NCI-H2029 treated with DMSO at 0.1 percent for 48 hours (cell line): Measurements from ENCODE around the gene MFAP4.

ENCODE experiments used
- DNase-seq: peaks from one replicate; lab custom pipeline; 2025; lab: John Stamatoyannopoulos, UW

Gene MFAP4, protein sequence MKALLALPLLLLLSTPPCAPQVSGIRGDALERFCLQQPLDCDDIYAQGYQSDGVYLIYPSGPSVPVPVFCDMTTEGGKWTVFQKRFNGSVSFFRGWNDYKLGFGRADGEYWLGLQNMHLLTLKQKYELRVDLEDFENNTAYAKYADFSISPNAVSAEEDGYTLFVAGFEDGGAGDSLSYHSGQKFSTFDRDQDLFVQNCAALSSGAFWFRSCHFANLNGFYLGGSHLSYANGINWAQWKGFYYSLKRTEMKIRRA

DNA sequence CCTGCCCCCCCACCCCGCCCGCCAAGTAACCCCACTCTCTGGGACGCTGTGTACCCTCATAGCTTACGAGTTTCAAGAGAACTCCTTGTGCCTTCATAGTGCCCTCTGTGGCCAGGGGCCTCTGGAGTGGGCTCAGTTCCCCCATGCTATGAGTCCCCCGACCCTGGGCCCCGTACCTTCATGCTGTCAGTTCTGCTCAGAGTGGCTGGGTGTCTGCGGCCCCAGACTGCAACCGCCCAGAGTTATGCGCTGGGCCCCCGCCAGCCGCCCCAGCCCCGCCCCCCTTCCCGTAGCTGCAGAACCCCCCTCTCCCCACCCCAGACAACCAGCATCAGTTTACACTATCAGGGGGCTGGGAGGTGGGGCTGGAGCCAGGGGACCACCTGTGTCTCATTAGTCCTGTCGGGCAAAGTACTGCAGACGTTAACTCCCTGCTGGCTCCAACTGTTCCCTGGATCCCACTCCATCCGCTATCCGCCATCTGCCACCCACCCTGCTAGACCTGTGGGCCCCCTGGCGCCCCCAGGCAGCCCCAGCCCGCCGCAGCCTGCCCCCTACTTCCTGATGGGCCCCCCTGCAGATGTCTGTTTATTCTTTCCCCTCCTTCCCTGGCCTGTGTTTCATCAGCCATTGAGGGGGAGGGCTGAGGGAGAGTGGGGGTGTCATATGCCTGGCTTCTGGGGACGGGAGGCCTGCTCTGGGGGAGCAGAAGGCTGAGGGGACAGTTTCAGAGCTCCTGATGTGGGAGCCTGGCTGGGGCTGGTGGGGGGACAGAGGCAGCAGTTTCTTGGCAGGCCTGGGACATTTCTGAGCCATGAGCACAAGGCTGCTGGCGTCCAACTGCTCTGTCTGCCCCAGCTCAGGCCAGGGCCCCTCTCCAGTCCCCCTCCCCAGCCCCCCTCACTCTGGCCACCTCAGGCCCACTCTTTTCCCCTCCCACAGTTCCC is at the start of gene MFAP4:
Gene MFAP4, minus strand, starts transcription at position 217 of the 947 bp plus-strand sequence. Its CDS starts 35 bp downstream, at position 182.
- no peak for DNase-seq

DNA sequence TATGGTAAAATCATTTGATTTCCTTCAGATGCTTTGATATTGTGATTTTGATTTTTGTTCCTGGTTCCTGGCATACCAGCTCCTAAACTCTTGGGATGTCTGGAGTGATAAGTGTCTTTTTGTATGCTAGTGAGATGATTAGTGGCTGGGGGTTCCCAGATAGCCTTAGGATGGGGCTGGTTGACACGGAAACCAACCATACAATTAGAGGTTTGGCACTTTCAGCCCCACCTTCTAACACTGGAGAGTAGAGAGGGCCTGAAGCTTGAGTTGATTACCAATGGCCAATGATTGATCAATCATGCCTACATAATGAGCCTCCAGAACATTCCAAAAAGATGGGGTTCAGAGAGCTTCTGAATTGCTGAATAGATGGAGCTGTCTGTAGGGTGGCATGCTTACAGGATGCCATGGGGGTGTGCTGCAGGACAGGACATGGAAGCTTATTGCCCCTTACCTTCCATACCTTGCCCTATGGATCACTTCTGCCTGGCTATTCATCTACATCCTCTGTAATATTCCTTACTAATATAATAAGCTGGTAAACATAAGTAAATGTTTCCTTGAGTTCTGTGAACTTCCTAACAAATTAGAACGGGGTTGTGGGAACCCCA is 46.8 kb upstream of the MFAP4 start:
- DNase-seq: no peak

DNA sequence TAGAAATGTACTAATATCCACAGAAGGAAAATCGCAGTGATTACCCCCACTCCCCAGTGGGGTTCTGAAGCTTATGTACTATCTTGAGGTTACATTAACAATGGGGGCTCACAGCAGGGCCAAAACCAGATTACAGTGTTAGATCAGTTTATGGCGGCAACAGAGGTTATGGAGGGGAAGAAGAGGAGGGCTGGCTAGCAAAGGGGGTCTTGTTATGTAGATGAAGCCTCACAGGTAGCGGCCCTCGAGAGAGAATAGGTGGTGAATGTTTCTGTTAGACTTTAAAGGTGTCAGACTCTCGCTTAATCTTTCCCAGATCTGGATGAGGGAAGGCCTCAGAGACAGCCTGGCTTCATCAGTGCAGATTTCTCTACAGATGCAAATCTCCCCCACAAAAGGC is 46.3 kb upstream of the MFAP4 start:
- no peak for DNase-seq

DNA sequence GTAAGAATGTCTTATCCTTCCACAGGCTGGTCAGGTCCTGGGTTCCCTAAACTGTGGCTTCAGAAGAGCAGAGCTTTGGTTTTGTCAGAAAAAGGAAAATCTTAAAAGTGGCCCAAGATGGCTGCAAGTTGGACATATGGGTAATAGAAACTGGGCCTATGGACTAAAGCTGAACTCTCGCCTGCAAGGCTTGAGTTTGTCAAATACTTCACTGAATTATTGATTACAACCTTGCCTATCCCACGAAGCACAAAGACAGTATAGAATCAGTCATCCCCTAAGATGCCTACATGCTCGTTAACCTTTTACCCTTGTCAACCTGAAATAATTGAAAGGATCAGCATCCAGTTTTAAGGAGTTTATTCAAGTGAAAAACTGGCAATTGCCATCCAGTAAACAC is 44.7 kb upstream of the MFAP4 start:
- no peak for DNase-seq

DNA sequence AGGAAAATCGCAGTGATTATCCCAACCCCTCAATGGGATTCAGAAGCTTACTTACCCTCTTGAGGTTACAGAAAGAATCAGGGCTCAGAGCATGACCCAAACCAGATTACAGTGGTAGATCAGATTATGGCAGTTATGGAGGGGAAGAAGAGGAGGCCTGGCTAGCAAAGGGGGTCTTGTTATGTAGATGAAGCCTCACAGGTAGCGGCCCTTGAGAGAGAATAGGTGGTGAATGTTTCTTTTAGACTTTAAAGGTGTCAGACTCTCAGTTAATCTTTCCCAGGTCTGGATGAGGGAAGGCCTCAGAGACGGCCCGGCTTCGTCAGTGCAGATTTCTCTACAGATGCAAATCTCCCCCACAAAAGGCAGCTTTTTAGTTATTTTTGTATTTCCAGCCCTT is 39.6 kb upstream of the MFAP4 start:
- no peak for DNase-seq

DNA sequence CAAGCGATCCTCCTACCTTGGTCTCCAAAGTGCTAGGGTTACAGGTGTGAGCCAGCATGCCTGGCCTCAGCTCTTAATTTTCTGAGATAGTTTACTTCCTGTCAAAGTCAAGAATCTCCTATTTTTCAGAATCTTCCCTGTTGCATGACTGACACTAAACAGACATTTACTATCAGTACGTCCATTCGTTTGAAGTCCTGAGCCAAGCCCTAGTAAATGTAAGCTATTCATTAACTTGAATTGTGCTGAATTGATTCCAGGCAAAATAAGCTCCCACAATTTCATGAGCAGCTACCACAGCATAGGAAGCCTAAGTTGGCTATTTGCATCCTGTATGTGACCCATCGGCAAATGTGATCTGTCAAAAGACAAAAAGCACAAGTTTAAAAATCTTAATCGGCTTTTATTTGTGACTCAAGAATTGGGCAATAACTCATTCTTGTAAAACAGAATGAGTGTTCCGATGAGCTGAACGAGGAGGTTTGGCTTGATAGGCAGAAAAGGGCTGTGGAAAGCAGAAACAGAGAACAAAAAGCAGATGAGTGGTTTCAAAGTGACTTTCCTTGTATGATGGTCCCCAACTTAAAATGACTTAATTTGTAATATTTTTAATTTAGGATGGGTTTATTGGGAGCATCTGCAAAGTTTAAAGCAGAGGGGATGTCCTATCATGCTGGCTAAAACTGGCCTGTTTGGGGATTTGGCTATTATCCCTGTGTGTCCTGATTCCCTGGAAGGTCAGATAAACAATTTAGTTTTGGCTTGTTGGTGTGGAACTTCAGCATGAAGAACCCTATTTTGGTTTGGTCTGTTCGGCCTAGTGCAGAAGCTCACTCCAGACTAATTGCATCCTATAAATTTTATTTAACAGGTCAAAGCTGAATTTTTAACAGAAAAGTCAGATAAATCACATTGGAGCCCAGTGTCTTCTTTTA is 38.2 kb upstream of the MFAP4 start:
- DNase-seq: no peak

DNA sequence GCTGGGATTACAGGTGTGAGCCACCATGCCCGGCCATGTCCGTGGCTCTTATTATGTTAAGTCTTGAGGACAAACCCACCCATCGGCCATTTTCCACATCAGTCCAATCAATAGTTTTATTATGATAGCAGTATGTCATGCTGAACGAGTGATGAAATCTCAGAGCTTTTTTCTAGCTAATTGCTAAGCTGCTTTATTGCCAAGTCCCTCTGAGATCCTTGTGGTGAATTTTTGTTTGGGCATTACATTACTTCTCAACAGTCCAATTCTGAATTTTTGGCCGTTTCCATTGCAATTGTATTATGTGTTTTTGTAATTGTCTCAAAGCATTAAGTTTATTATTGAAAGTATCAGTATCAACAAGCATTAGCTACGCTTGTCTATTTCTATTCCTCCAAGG is 34.9 kb upstream of the MFAP4 start:
- DNase-seq: no peak

DNA sequence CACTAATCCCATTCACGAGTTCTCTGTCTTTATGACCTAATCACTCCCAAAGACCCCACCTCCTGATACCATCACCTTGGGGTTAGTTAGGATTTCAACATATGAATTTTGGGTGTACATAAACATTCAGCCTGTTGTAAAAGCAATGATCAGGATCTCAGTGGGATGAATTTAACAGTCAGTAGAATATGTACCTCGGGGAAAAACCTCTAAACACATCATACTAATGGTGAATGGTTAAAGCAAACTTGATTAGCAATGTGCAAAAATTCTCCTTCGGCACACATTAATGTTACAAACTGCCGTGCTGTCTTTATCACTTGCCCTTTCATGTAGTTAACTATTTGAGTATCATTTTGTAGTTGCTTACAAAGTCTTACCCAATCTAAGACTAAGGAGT is 34.2 kb upstream of the MFAP4 start:
- DNase-seq: no peak

DNA sequence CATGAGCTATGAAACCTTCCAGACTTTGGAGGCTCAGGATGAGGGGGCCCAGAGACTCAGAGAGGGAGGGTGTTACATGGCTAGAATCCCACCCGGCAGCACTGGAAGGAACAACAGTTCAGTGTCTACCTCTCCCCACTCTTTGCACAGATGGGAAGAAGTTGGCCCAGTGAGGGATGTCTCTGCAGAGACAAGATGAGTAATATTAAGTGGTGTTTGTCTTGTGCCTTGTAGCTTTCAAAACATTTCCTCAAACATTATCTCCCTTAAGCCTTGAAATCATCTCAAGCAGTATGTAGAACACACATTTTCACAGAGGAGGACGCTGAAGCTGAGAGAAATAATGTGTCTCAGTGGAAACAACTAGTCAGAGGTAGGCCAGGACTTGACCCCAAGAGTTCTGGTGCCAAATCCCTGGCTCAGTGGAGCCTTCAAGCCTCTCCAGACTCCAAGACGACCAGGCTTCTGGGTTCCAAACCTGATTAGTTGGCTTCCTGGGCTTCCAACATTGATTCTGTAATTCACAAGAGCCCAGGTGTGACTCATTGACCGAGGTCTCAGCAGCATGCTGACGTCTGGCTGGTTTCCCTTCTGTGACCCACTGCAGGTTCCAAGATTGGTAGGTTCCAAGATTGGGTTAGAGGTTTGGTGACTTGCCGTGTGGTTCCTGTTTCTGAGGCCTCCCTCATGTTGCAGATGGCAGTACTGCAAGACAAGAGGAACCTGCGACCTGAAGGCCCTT is 31.4 kb upstream of the MFAP4 start:
- no peak for DNase-seq

DNA sequence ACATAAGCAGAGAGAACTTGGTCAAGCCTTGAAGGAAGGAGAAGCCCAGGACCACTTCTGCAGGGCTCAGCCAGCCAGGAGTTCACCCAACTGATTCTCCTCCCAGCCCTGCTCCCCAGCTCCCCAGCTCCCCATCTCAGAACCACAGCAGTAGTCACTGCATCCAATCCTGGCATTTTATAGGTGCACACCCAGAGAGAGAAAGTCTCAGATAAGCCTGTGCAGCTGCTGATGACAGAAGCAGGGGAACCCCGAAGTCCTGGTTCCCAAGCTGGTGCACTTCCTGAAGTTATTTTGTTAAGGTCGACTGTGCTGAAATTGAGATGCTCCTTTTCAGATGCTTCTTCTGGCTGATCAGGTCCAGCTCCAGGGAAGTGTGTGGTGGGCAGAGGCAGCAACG is 30.6 kb upstream of the MFAP4 start:
- no peak for DNase-seq

DNA sequence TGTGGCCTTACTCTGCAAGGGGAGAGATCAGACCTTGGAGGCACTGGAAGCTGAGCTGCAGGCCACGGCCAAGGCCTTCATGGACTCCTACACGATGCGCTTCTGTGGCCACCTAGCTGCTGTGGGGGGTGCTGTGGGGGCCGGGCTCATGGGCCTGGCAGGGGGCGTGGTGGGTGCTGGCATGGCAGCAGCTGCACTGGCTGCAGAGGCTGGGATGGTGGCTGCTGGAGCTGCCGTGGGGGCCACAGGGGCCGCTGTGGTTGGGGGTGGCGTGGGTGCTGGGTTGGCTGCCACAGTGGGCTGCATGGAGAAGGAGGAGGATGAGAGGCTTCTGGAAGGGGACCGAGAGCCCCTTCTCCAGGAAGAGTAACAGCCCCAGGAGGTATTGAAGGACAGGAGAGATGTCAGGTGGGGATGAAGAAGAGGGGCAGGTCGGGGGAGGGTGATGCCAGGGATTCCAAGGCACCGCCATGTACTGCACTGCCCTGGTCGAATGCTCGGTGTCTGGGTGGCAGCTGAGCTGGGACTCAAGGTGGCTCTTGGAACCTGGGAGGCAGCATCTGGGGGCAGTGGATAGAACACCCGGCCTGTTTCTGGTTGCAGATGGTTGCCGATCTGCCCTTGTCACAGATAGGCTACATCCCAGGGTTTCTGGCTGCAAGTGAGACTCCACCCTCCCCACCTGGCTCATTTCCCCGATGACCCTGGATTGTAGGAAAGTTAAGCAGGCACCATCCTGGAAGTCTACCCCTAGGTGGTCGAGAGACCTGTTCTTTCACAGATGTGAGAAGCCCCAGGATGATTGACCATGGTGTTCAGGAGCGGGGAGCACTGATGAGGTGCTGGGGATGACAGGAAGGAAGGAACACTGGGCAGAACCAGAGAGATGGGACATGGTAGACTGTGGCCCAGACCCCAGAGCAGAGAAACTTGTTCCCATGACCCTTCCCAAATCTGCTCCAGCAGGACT is 29.1 kb upstream of the MFAP4 start:
- DNase-seq: no peak

DNA sequence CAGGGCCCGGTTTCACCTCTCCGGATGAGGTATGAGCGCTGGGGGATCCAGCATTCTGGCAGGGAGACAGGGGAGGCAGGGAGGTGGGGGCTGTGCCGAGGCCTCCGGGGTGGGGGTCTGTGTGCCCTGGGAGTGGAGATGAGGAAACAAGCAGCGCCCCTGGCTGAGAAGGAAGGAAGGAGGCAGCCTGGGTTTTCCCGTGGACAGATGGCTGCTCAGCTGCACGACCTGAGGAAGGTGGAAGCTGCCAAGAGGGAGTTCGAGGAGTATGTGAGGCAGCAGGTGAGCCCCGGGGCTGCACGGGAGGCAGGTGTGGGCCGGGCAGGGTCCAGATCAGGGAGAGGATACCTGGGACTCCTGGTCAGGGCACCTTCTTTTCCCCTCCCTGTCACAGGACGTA is 28.3 kb upstream of the MFAP4 start:
- DNase-seq: no peak

DNA sequence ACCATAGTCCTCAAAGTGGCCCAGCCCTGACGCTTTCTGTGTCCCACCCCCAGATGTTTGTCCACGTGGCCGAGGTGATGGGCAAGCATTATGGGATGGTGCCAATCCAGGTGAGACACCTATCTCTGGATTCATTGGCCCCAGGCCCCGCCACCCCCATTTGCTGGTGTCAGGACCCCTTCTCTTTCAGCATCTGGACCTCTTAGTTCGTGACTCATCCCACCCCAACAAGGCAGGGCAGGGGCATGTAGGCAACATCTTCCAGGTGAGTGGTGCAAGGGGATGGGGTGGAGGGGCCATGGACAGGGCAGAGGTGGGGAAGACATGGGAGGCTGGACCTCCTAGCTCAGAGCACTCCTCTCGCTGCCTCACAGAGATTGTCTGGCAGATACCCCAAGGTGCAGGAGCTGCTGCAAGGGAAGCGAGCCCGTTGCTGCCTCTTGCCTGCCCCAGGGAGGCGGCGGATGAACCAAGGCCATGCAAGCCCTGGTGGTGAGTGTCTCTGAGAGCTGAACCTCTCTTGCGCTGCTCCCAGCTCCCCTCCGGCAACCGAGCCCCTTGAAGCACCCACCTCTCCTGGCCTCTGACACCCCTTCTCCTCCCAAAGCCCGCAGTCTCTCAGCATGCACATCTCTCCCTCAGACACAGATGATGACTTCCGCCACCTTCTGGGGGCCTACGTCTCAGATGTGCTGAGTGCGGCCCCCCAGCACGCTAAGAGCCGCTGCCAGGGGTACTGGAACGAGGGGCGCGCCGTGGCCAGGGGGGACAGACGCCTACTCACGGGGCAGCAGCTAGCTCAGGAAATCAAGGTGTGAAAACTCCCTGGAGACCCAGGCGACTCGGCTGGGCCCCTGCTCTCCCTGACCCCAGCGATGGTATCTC is 27.6 kb upstream of the MFAP4 start:
- no peak for DNase-seq

DNA sequence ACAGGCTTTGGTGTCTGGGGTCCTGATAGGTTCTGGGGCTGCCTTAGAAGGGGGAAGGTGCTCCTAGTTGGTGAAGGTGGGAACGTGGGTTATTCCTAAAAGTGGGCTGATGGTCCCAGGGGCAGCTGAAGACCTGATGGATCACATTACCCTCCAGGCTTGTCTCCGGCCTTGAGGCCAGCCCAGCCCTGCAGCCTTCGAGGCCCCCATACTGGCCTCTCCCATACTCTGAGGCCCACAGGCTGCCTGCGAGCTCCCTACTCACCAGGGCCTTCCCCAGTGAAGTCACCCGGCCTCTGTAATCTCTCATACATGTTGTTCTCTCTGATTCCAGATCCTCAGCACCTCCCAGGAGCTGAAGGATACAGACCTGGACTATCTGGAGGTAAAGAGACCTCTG is 26.8 kb upstream of the MFAP4 start:
- no peak for DNase-seq

DNA sequence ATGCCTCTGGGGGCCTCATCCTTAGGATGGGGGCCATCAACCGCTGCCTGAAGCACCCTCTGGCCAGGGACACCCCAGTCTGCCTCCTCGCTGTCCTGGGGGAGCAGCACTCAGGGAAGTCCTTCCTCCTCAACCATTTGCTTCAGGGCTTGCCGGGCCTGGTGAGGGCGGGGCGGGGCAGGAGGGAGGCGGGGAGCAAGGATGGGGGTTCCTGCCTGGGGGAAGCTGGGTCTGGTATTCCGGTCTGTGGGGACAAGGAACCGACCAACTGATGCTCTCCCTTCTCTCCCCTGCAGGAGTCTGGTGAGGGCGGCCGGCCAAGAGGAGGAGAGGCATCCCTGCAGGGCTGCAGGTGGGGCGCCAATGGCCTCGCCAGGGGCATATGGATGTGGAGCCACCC is 26.0 kb upstream of the MFAP4 start:
- no peak for DNase-seq

DNA sequence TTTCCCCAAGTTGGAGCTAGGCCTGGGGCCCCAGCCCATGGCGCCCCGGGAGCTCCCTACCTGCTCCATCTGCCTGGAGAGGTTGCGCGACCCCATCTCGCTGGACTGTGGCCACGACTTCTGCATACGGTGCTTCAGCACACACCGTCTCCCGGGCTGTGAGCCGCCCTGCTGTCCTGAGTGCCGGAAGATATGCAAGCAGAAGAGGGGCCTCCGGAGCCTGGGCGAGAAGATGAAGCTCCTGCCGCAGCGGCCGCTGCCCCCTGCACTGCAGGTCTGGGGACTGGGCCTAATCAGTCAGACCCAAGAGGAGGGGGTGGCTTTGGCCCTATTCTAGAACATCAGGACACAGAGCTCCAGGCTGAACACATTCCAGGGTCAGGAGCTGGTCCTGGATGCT is 25.5 kb upstream of the MFAP4 start:
- no peak for DNase-seq

DNA sequence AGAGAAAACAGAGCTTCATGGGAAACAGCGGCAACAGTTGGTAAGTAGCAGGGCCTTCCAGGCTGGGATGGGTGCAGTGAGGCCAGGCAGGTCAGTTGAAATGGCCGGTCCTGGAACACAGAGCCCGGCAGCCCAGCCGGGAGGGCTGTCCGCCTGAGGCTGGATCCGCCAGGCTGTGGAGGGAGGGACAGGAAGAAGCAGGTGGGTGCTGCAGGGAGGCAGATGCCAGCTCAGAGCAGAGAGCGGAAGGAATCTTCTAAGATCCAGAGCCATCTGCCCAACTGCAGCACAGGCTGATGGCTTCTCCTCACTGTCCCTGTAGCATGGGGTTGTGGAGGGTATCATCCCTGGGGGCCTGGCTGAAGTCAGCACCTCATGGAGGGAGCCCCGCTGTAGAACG is 24.6 kb upstream of the MFAP4 start:
- DNase-seq: no peak

DNA sequence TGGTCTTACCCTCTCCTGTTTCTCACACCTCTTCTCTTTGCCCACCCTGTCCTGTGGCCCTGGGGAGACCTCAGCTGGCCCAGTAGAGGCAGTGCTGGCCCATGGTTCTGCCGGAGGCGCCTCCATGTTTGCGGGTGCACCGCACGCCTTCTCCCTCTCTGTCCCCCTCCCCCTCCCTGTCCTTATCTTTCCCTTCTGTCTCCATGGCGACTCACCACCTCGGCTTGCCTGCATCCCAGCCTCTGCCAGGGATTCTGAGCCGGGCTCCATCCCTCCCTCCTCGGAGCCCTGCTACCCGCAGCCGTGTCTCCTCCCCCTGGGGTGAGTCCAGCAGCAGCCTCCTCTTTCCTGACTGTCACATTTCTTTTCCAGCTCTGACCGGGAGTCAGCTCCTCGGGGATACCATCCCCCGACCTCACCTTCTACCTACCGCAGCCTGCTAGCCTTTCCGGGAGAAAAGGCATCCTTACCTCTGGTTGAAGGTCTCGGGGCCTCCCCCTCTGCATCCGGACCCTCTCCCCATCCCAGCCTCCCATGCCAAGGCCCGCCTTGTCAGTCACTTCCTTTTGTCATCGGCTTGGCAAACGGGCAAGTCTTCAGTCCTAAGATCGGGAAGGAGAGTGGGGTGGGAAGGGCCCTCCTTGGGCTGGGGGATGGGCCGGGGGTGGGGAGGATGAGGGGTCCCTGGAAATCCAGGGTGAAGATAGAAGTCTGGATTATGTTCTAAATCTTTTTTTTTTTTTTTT is 24.1 kb upstream of the MFAP4 start, which contains the start of gene RNF112:
Gene RNF112, plus strand, starts transcription at position 358 of the 746 bp plus-strand sequence. Its CDS starts 177 bp downstream, at position 535.
- DNase-seq: no peak
